IPS DF 6.9 (cell line): ENCODE data around the gene ARMCX6.
A peak's percentile ranks its signal among the peaks of the same experiment; 100 is the strongest.
"Not testable (repeated sequence)": the region's sequence is repeated elsewhere in the genome, so short reads cannot be mapped to it uniquely, and the experiment has no call there.

ENCODE experiments used
- DNase-seq: peaks from one replicate; pipeline ENCODE4 v3.0.0-alpha.2; 2013; ENCODE audit warnings: low read depth, low spot score
- H3K27ac ChIP-seq: one replicate; pipeline ENCODE4 v1.5.1; 2013; ENCODE audit warnings: low read length, control low read depth
- H3K27me3 ChIP-seq: 2 replicates; pipeline ENCODE4 v1.6.1; 2013; ENCODE audit warnings: mild to moderate bottlenecking, low read length; ENCODE audit not compliant: control insufficient read depth, insufficient read depth
- H3K36me3 ChIP-seq: 2 replicates; pipeline ENCODE4 v1.6.1; 2013; ENCODE audit warnings: low read length; ENCODE audit not compliant: control insufficient read depth, insufficient read depth
- H3K4me1 ChIP-seq: 2 replicates; pipeline ENCODE4 v1.6.1; 2013; ENCODE audit warnings: low read length; ENCODE audit not compliant: control insufficient read depth, insufficient read depth
- H3K4me3 ChIP-seq: 2 replicates; pipeline ENCODE4 v1.5.1; 2013; ENCODE audit warnings: mild to moderate bottlenecking, low read length
- H3K9me3 ChIP-seq: 2 replicates; pipeline ENCODE4 v1.6.1; 2013; ENCODE audit warnings: low read length, inconsistent platforms; ENCODE audit not compliant: control insufficient read depth, insufficient read depth
- WGBS: extraction: QIAGEN DNeasy Blood & Tissue Kit; methylation state at CpG from one replicate; pipeline ENCODE4 v1.1.7; 2013; ENCODE audit warnings: mixed read lengths, missing lambda C conversion rate; ENCODE audit not compliant: insufficient read length, insufficient coverage; 5-methylcytosine and 5-hydroxymethylcytosine counted together

ARMCX6 gene

GRCh38 chrX:101617211-101618191 is at the start of gene ARMCX6:
ARMCX6 (minus strand) TSS chrX:101618000; CDS start chrX:101616620, 1,380 bp downstream.
- no peaks in the 10 kb centered on the region for H3K9me3 ChIP-seq
- H3K36me3 ChIP-seq, result no peaks in the 10 kb centered on the region
- no peak for DNase-seq
- H3K4me1 ChIP-seq, result peaks cover 1% of the 10 kb centered on the region; the same call in 1 of the 2 replicates
- peak within 1 kb of the TSS; percentile 66; the same call in 1 of the 2 replicates for H3K4me3 ChIP-seq
- no CpG with 5 or more reads among the region's 39 CpGs for WGBS
- no peaks in the 10 kb centered on the region for H3K27me3 ChIP-seq
- no peak within 1 kb of the TSS for H3K27ac ChIP-seq

- H3K9me3 ChIP-seq, result no peaks in the 10 kb centered on the region
- no CpG with 5 or more reads among the region's 22 CpGs for WGBS
- no peaks in the 10 kb centered on the region for H3K27me3 ChIP-seq
- no peaks in the 10 kb centered on the region for H3K4me1 ChIP-seq
- peak; percentile 45 for DNase-seq
- H3K36me3 ChIP-seq, result peaks cover 15% of the 10 kb centered on the region
- peak within 1 kb of the TSS; percentile 92 for H3K4me3 ChIP-seq
- no peak within 1 kb of the TSS for H3K27ac ChIP-seq
Measured at GRCh38 chrX:101659601-101660063, 41.8 kb upstream of the ARMCX6 start, which contains the start of gene ARMCX2. ARMCX2 (minus strand) TSS chrX:101659850; CDS start chrX:101657588, 2,262 bp downstream.

- Histone ChIP-seq H3K27me3 (no peaks in the 10 kb centered on the region), H3K4me1 (no peaks in the 10 kb centered on the region), H3K9me3 (no peaks in the 10 kb centered on the region), H3K4me3 (peak overlapping the region; percentile 92), H3K27ac (no peak overlapping the region), H3K36me3 (peaks cover 15% of the 10 kb centered on the region)
- no peak for DNase-seq
- WGBS, result no CpG with 5 or more reads among the region's 38 CpGs
Measured at GRCh38 chrX:101658661-101659491, 41.1 kb upstream of the ARMCX6 start.

- Histone ChIP-seq H3K27me3 (no peaks in the 10 kb centered on the region), H3K4me3 (no peak overlapping the region), H3K4me1 (no peaks in the 10 kb centered on the region), H3K36me3 (peaks cover 15% of the 10 kb centered on the region), H3K27ac (no peak overlapping the region), H3K9me3 (no peaks in the 10 kb centered on the region)
- no CpG with 5 or more reads among the region's 12 CpGs for WGBS
- no peak for DNase-seq
Measured at GRCh38 chrX:101657495-101657894, 39.7 kb upstream of the ARMCX6 start.

- H3K9me3 ChIP-seq, result no peaks in the 10 kb centered on the region
- H3K36me3 ChIP-seq, result peaks cover 15% of the 10 kb centered on the region
- DNase-seq, result no peak
- H3K27me3 ChIP-seq, result no peaks in the 10 kb centered on the region
- WGBS, result no CpG with 5 or more reads among the region's 13 CpGs
- H3K4me1 ChIP-seq, result no peaks in the 10 kb centered on the region
- no peak overlapping the region for H3K4me3 ChIP-seq
- H3K27ac ChIP-seq, result no peak overlapping the region
Measured at GRCh38 chrX:101656817-101657216, 39.0 kb upstream of the ARMCX6 start.

GRCh38 chrX:101655534-101655933 is 37.7 kb upstream of the ARMCX6 start:
- no peak for DNase-seq
- Histone ChIP-seq H3K36me3 (peaks cover 15% of the 10 kb centered on the region), H3K4me1 (no peaks in the 10 kb centered on the region), H3K27ac (no peak overlapping the region), H3K27me3 (no peaks in the 10 kb centered on the region), H3K4me3 (no peak overlapping the region), H3K9me3 (no peaks in the 10 kb centered on the region)
- no CpG with 5 or more reads among the region's 3 CpGs for WGBS

- DNase-seq, H3K9me3 ChIP-seq, H3K4me3 ChIP-seq, H3K27me3 ChIP-seq, H3K4me1 ChIP-seq, H3K36me3 ChIP-seq, H3K27ac ChIP-seq: not testable (repeated sequence)
Measured at GRCh38 chrX:101647716-101648115, 29.9 kb upstream of the ARMCX6 start.

GRCh38 chrX:101642093-101642492 is 24.3 kb upstream of the ARMCX6 start:
- H3K27ac ChIP-seq, result no peak overlapping the region
- H3K36me3 ChIP-seq, result no peaks in the 10 kb centered on the region
- no peak for DNase-seq
- H3K4me3 ChIP-seq, result no peak overlapping the region
- no CpG with 5 or more reads among the region's 1 CpG for WGBS
- H3K9me3 ChIP-seq, result no peaks in the 10 kb centered on the region
- no peaks in the 10 kb centered on the region for H3K27me3 ChIP-seq
- no peaks in the 10 kb centered on the region for H3K4me1 ChIP-seq

GRCh38 chrX:101639583-101639982 is 21.8 kb upstream of the ARMCX6 start:
- DNase-seq, result no peak
- Histone ChIP-seq H3K27me3 (no peaks in the 10 kb centered on the region), H3K4me3 (no peak overlapping the region), H3K27ac (no peak overlapping the region), H3K36me3 (no peaks in the 10 kb centered on the region), H3K4me1 (no peaks in the 10 kb centered on the region), H3K9me3 (no peaks in the 10 kb centered on the region)

GRCh38 chrX:101619364-101619763 is 1.6 kb upstream of the ARMCX6 start:
- Histone ChIP-seq H3K27ac (no peak overlapping the region), H3K36me3 (no peaks in the 10 kb centered on the region), H3K4me1 (peaks cover 1% of the 10 kb centered on the region; the same call in 1 of the 2 replicates), H3K4me3 (no peak overlapping the region), H3K27me3 (no peaks in the 10 kb centered on the region), H3K9me3 (no peaks in the 10 kb centered on the region)
- DNase-seq, result no peak
